BJ (cell line): ENCODE data around the gene RFXANK. TPM values are rescaled to one million over a fixed set of nuclear protein-coding genes. Genes with fewer than 3 reads are reported as not detected.

Experiments used
- CTCF ChIA-PET: fragments of 350-600 bp; formaldehyde crosslinking; extraction: SDS; loops from one replicate; lab custom pipeline; 2021; ENCODE audit warnings: antibody characterized with exemption, inconsistent platforms; lab: Yijun Ruan, JAX
- POLR2A ChIA-PET: fragments of 300-600 bp; sonication (Branson Sonifier 250); formaldehyde crosslinking; extraction: SDS; loops from one replicate; lab custom pipeline; 2021; ENCODE audit warnings: antibody characterized with exemption; lab: Charles Lee
- DNase-seq: peaks from one replicate; pipeline ENCODE4 v3.0.0-alpha.2; 2011; ENCODE audit warnings: low read depth
- H3K27me3 ChIP-seq: 2 replicates; pipeline ENCODE4 v1.6.0; 2011; ENCODE audit warnings: low read length; ENCODE audit not compliant: control insufficient read depth, insufficient read depth
- H3K36me3 ChIP-seq: 2 replicates; pipeline ENCODE4 v1.5.1; 2011; ENCODE audit warnings: low read length; ENCODE audit not compliant: control insufficient read depth, insufficient read depth
- H3K4me3 ChIP-seq: 2 replicates; pipeline ENCODE4 v1.5.1; 2011; ENCODE audit warnings: low read depth, mild to moderate bottlenecking, control low read depth, low read length
- polyA plus RNA-seq: library from polyadenylated mRNA; depleted of rRNA; stranded (reverse); fragments of >200 nt; gene quantifications from 2 replicates; pipeline ENCODE4 v1.2.3, GENCODE V29; 2011
- TF ChIP-seq, protein P1 (sequence below): IDR thresholded peaks from 2 replicates; pipeline ENCODE4 v1.5.1; 2011; ENCODE audit warnings: low read depth, mild to moderate bottlenecking, control low read depth, inconsistent platforms, low read length, moderate library complexity; ENCODE audit not compliant: insufficient read depth

RFXANK gene
- polyA plus RNA-seq, 1 experiment: 72.5 TPM

DNA sequence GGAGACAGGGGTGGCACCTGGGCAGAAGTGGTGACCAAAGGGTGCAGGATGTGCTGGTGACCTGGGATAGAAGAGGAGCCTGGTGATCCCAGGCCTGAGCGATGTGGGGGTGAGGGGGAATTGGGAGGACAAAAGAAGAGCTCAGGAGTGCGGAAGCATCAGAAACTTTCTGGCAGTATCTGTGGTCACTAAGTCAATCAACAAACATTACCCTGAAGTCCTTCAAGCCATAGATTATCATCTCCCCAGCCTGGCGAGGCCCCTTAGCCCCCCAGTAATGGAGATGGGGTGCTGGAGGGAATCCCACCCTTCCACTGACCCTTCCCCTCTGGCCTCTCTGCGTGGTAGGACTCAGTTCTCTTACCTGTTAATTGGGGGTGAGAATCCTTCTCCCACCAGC lies 32.5 kb upstream of the RFXANK start:
- no peak overlapping the region for H3K4me3 ChIP-seq
- TF ChIP-seq, protein P1, sequence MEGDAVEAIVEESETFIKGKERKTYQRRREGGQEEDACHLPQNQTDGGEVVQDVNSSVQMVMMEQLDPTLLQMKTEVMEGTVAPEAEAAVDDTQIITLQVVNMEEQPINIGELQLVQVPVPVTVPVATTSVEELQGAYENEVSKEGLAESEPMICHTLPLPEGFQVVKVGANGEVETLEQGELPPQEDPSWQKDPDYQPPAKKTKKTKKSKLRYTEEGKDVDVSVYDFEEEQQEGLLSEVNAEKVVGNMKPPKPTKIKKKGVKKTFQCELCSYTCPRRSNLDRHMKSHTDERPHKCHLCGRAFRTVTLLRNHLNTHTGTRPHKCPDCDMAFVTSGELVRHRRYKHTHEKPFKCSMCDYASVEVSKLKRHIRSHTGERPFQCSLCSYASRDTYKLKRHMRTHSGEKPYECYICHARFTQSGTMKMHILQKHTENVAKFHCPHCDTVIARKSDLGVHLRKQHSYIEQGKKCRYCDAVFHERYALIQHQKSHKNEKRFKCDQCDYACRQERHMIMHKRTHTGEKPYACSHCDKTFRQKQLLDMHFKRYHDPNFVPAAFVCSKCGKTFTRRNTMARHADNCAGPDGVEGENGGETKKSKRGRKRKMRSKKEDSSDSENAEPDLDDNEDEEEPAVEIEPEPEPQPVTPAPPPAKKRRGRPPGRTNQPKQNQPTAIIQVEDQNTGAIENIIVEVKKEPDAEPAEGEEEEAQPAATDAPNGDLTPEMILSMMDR: no peak
- no peaks in the 10 kb centered on the region for H3K36me3 ChIP-seq
- ChIA-PET CTCF (interaction anchor here (6.0 to 6.1 kb wide), 2 partner anchors 13 to 15 kb away, joined by 34 to 51 read pairs; no protein-coding TSS in a partner anchor), POLR2A (no interaction called here)
- no peak for DNase-seq
- H3K27me3 ChIP-seq: no peaks in the 10 kb centered on the region

DNA sequence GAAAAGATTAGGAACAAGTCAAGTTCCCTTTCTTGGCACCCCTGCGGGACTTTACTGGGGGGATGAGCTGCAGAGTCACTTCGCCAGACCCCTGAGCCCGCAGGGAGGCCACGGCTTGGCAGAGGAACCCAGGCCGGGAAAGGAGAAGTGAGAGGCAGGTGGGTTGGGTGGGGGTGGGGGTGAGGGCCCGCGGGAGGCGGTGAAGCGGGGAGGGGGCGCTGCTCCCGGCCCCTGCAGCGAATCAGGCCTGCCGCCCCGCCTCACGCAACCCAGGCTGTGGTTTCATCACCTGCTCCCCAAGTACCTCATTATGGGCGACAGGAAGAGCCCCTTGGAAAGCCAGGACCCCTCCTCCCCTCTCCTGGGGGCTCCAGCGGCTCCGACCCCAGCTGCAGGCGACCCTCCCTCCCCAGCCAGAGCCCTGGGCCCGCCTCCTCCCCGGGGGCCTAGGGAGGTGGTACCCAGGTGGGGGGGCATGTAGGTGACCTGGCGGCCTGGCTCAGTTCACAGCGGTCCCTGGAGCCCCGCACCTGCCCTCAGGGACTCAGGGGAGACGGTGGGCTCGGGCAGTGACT lies 31.5 kb upstream of the RFXANK start:
- no peaks in the 10 kb centered on the region for H3K27me3 ChIP-seq
- ChIA-PET CTCF (no interaction called here), POLR2A (no interaction called here)
- DNase-seq: no peak
- TF ChIP-seq, protein P1: no peak
- no peaks in the 10 kb centered on the region for H3K36me3 ChIP-seq
- H3K4me3 ChIP-seq: no peak overlapping the region

DNA sequence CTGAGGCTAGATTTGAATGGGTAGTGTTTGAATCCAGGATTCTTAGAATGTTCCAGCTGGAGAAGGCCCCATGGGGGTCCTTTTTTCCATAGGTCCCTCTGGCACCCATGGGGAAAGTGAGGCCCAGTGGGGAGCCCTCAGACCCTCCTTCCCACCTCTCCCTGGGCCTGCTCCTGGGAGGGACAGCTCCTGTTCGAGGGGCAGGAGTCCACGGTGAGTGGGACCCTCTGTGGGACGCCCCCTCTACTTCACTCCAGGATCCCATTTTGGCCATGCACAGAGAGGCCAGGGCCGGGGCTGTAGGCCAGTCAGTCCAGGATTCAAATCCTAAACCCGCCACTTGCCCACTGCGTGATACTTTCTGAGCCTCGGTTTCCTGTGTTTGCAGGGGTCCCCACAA lies 29.6 kb upstream of the RFXANK start:
- no peak overlapping the region for H3K4me3 ChIP-seq
- no peak for DNase-seq
- no peaks in the 10 kb centered on the region for H3K36me3 ChIP-seq
- POLR2A ChIA-PET: no interaction called here
- CTCF ChIA-PET: interaction anchor here (1.5 kb wide), 1 partner anchor 12 kb away, joined by 12 read pairs; no protein-coding TSS in a partner anchor
- no peaks in the 10 kb centered on the region for H3K27me3 ChIP-seq
- TF ChIP-seq, protein P1: no peak

DNA sequence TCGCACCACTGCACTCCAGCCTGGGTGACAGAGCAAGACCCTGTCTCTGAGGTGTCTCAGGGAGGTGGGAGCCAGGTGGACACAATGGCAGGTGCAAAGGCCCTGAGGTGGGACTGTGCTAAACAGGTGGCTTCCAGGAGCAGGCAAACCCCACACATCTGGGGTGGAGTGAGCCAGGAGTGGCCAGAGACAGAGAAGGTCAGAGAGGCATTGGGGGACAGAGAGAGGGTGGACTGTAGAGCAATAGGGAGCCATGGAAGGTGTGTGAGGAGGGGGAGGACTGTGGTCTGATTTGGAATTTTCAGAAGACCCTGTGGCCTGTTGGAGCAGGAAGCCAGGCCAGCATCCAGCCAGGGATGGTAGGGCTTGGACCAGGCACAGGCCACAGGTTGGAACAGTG lies 26.7 kb upstream of the RFXANK start:
- CTCF ChIA-PET: interaction anchor here (2.5 kb wide), 2 partner anchors 10 to 19 kb away, joined by 9 to 12 read pairs; no protein-coding TSS in a partner anchor

DNA sequence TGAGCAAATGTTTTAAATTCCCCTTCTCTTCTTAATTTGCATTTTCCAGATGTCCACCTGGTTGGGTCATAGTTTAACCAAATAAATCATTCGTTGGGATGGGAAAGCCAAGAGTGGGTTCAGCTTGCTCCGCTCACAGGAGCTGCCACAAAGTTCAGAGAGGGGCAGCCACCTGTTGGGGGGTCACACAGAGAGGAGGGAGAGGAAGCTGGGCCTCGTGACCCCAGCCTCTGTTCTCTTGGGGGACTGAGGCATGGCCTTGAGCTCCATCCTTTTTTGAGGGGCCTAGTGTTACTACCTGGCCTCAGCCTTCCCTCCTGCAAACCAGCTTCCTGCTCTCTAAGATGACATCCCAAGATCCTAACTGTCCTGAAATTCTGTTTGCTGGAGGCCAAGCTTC lies 24.4 kb upstream of the RFXANK start:
- Histone ChIP-seq H3K36me3 (no peaks in the 10 kb centered on the region), H3K4me3 (no peak overlapping the region), H3K27me3 (no peaks in the 10 kb centered on the region)
- POLR2A ChIA-PET: no interaction called here
- no peak for DNase-seq
- CTCF ChIA-PET: interaction anchor here (0.9 to 2.5 kb wide), 3 partner anchors 7 to 21 kb away, joined by 3 to 9 read pairs (median 6); no protein-coding TSS in a partner anchor
- TF ChIP-seq, protein P1: no peak

More for the DNA sequence above, 26.7 kb upstream of the RFXANK start:
- no peak for DNase-seq
- TF ChIP-seq, protein P1: no peak
- no peaks in the 10 kb centered on the region for H3K36me3 ChIP-seq
- POLR2A ChIA-PET: no interaction called here
- no peak overlapping the region for H3K4me3 ChIP-seq
- no peaks in the 10 kb centered on the region for H3K27me3 ChIP-seq
